Hepatocyte (in vitro differentiated cells): ENCODE results near the gene BOLA3. TPM values are rescaled to one million over a fixed set of nuclear protein-coding genes. Genes with fewer than 3 reads are reported as not detected.

ENCODE experiments used
- DNase-seq: peaks from one replicate; pipeline ENCODE4 v3.0.0-alpha.2; 2016; ENCODE audit warnings: low spot score
- H2AFZ ChIP-seq: fragments of 200-600 bp; sonication (generic); 2 replicates; pipeline ENCODE4 v1.6.0; 2016; ENCODE audit warnings: antibody characterized with exemption, mild to moderate bottlenecking
- H3K27ac ChIP-seq: fragments of 200-600 bp; sonication (generic); 2 replicates; pipeline ENCODE4 v1.5.1; 2016; ENCODE audit warnings: mild to moderate bottlenecking
- H3K27me3 ChIP-seq: fragments of 200-600 bp; sonication (generic); 2 replicates; pipeline ENCODE4 v1.6.1; 2016
- H3K36me3 ChIP-seq: fragments of 200-600 bp; sonication (generic); replicated peaks from 2 replicates; pipeline ENCODE4 v1.5.1; 2016; ENCODE audit warnings: low read depth; ENCODE audit not compliant: insufficient read depth
- H3K4me1 ChIP-seq: fragments of 200-600 bp; sonication (generic); 2 replicates; pipeline ENCODE4 v1.5.1; 2016; ENCODE audit warnings: mild to moderate bottlenecking, moderate library complexity; ENCODE audit not compliant: insufficient read depth
- H3K4me2 ChIP-seq: fragments of 200-600 bp; sonication (generic); 2 replicates; pipeline ENCODE4 v1.6.0; 2016
- H3K4me3 ChIP-seq: fragments of 200-600 bp; sonication (generic); 2 replicates; pipeline ENCODE4 v1.5.1; 2016; ENCODE audit warnings: mild to moderate bottlenecking
- H3K79me2 ChIP-seq: fragments of 200-600 bp; sonication (generic); 2 replicates; pipeline ENCODE4 v1.6.0; 2017; ENCODE audit warnings: mild to moderate bottlenecking
- H3K9me2 ChIP-seq: fragments of 200-600 bp; sonication (generic); replicated peaks from 2 replicates; pipeline ENCODE4 v1.6.0; 2017; ENCODE audit warnings: mild to moderate bottlenecking; ENCODE audit not compliant: insufficient read depth
- H3K9me3 ChIP-seq: fragments of 200-600 bp; sonication (generic); 2 replicates; pipeline ENCODE4 v1.5.1; 2016; ENCODE audit warnings: low read depth, mild to moderate bottlenecking
- H4K20me1 ChIP-seq: fragments of 200-600 bp; sonication (generic); 2 replicates; pipeline ENCODE4 v1.6.0; 2016; ENCODE audit warnings: mild to moderate bottlenecking; ENCODE audit not compliant: insufficient read depth, poor library complexity, severe bottlenecking
- EZH2 ChIP-seq: fragments of 200-600 bp; sonication (generic); IDR thresholded peaks from 2 replicates; pipeline ENCODE4 v1.6.1; 2016; ENCODE audit warnings: antibody characterized with exemption, mild to moderate bottlenecking, borderline replicate concordance
- EZH2phosphoT487 ChIP-seq: fragments of 200-600 bp; sonication (generic); IDR thresholded peaks from one replicate; pipeline ENCODE4 v1.6.1; 2018; ENCODE audit warnings: antibody characterized with exemption, mild to moderate bottlenecking, low read depth, moderate library complexity; ENCODE audit not compliant: unreplicated experiment, severe bottlenecking
- WGBS: methylation state at CpG from one replicate; pipeline ENCODE4 v1.1.6; 2016; ENCODE audit warnings: low lambda C conversion rate; ENCODE audit errors: missing lambda C conversion rate; 5-methylcytosine and 5-hydroxymethylcytosine counted together
- polyA plus RNA-seq: library from polyadenylated mRNA; unstranded; fragments of >200 nt; fragmentation: Nextera tagmentation; extraction: Ambion mirVana; gene quantifications from 2 replicates; pipeline ENCODE4 v1.2.1, GENCODE V29; 2016
- total RNA-seq: library from RNA; depleted of rRNA; stranded (reverse); fragments of >200 nt; gene quantifications from 2 replicates; pipeline ENCODE4 v1.2.3, GENCODE V29; 2014
- TF ChIP-seq, protein P1 (sequence below): fragments of 200-600 bp; sonication (generic); IDR thresholded peaks from 2 replicates; pipeline ENCODE4 v1.5.1; 2016; ENCODE audit warnings: antibody characterized with exemption, mild to moderate bottlenecking; ENCODE audit not compliant: poor library complexity

The BOLA3 gene
- total and polyA plus RNA-seq, 2 experiments from 2014 or later: 43.8 to 56.3 TPM

DNA sequence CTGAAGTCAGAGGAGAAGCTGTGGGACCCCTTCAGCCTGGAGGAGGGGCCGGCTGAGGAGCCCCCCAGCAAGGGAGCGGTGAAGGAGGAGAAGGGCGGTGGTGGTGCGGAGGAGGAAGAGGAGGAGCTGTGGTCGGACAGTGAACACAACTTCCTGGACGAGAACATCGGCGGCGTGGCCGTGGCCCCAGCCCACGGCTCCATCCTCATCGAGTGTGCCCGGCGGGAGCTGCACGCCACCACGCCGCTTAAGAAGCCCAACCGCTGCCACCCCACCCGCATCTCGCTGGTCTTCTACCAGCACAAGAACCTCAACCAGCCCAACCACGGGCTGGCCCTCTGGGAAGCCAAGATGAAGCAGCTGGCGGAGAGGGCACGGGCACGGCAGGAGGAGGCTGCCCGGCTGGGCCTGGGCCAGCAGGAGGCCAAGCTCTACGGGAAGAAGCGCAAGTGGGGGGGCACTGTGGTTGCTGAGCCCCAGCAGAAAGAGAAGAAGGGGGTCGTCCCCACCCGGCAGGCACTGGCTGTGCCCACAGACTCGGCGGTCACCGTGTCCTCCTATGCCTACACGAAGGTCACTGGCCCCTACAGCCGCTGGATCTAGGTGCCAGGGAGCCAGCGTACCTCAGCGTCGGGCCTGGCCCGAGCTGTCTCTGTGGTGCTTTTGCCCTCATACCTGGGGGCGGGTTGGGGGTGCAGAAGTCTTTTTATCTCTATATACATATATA is 46.0 kb downstream of the BOLA3 start:
- H3K4me1 ChIP-seq: no peaks in the 10 kb centered on the region
- no peak overlapping the region for H3K27ac ChIP-seq
- no peak overlapping the region for H2AFZ ChIP-seq
- no peaks in the 10 kb centered on the region for H3K9me2 ChIP-seq
- H3K9me3 ChIP-seq: no peaks in the 10 kb centered on the region
- no peaks in the 10 kb centered on the region for H3K27me3 ChIP-seq
- DNase-seq: no peak
- H3K4me2 ChIP-seq: no peak overlapping the region
- H3K4me3 ChIP-seq: no peak overlapping the region
- no peaks in the 10 kb centered on the region for H4K20me1 ChIP-seq
- H3K79me2 ChIP-seq: no peaks in the 10 kb centered on the region
- 97% methylated on average over 37 of the region's 39 CpGs for WGBS
- TF ChIP-seq EZH2phosphoT487: no peak
- TF ChIP-seq, protein P1, sequence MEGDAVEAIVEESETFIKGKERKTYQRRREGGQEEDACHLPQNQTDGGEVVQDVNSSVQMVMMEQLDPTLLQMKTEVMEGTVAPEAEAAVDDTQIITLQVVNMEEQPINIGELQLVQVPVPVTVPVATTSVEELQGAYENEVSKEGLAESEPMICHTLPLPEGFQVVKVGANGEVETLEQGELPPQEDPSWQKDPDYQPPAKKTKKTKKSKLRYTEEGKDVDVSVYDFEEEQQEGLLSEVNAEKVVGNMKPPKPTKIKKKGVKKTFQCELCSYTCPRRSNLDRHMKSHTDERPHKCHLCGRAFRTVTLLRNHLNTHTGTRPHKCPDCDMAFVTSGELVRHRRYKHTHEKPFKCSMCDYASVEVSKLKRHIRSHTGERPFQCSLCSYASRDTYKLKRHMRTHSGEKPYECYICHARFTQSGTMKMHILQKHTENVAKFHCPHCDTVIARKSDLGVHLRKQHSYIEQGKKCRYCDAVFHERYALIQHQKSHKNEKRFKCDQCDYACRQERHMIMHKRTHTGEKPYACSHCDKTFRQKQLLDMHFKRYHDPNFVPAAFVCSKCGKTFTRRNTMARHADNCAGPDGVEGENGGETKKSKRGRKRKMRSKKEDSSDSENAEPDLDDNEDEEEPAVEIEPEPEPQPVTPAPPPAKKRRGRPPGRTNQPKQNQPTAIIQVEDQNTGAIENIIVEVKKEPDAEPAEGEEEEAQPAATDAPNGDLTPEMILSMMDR: no peak
- H3K36me3 ChIP-seq: no peaks in the 10 kb centered on the region

DNA sequence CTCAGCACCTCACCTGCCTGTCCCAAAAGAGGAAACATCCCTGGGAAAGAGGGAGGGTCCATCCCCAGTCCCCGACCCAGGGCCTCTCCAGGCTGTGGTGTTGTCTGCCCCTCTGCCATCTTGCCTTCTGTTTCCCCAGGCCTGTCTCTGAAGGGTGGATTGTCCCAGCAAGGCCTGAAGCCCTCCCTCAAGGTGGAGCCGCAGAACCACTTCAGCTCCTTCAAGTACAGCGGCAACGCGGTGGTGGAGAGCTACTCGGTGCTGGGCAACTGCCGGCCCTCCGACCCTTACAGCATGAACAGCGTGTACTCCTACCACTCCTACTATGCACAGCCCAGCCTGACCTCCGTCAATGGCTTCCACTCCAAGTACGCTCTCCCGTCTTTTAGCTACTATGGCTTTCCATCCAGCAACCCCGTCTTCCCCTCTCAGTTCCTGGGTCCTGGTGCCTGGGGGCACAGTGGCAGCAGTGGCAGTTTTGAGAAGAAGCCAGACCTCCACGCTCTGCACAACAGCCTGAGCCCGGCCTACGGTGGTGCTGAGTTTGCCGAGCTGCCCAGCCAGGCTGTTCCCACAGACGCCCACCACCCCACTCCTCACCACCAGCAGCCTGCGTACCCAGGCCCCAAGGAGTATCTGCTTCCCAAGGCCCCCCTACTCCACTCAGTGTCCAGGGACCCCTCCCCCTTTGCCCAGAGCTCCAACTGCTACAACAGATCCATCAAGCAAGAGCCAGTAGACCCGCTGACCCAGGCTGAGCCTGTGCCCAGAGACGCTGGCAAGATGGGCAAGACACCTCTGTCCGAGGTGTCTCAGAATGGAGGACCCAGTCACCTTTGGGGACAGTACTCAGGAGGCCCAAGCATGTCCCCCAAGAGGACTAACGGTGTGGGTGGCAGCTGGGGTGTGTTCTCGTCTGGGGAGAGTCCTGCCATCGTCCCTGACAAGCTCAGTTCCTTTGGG is 47.2 kb downstream of the BOLA3 start:
- H2AFZ ChIP-seq: no peak overlapping the region
- TF ChIP-seq EZH2phosphoT487 (no peak), EZH2 (no peak)
- TF ChIP-seq, protein P1: no peak
- no peak overlapping the region for H3K4me3 ChIP-seq
- H3K27ac ChIP-seq: no peak overlapping the region
- 97% methylated on average over 24 of the region's 25 CpGs for WGBS
- H3K79me2 ChIP-seq: no peaks in the 10 kb centered on the region
- H3K9me2 ChIP-seq: no peaks in the 10 kb centered on the region
- H4K20me1 ChIP-seq: no peaks in the 10 kb centered on the region
- no peak overlapping the region for H3K4me2 ChIP-seq
- DNase-seq: no peak
- H3K36me3 ChIP-seq: no peaks in the 10 kb centered on the region
- H3K27me3 ChIP-seq: no peaks in the 10 kb centered on the region
- no peaks in the 10 kb centered on the region for H3K9me3 ChIP-seq
- H3K4me1 ChIP-seq: peaks cover 9% of the 10 kb centered on the region

DNA sequence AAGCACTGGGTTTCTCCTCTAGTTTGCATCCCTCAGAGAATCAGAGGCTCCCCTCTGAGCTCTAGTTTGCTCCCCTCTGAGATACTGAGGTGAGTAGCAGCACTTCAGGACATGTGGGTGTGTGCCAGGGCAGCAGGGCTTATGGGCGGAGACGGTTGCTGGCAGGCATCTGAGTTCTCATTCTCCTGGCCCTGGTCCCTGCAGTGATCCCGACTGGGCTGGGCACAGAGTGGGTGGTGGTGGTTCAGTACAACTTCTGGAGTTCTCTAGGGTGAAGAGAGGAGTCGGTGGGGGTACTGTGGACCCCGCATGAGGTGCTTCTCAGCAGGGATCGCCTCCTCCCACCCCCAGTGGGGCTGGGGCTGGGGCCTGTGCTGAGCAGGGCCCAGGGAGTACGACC is 47.9 kb downstream of the BOLA3 start:
- Histone ChIP-seq H3K27ac (no peak overlapping the region), H3K27me3 (no peaks in the 10 kb centered on the region), H3K9me2 (no peaks in the 10 kb centered on the region), H3K4me2 (no peak overlapping the region), H3K36me3 (no peaks in the 10 kb centered on the region), H4K20me1 (no peaks in the 10 kb centered on the region), H3K4me3 (no peak overlapping the region), H3K4me1 (peaks cover 9% of the 10 kb centered on the region), H3K79me2 (no peaks in the 10 kb centered on the region), H2AFZ (no peak overlapping the region), H3K9me3 (no peaks in the 10 kb centered on the region)
- no peak for DNase-seq
- WGBS: 93% methylated on average over 7 of the region's 7 CpGs
- TF ChIP-seq EZH2 (no peak), EZH2phosphoT487 (no peak)
- TF ChIP-seq, protein P1: no peak
